GM21717 (cell line): Measurements from ENCODE around the gene GSC2.

Experiments
- ATAC-seq: cut with Tn5 transposase; IDR thresholded peaks from one replicate; pipeline ENCODE4 v1.9.1; 2021; ENCODE audit warnings: mild to moderate bottlenecking, moderate library complexity; ENCODE audit not compliant: unreplicated experiment

GSC2 gene

GRCh38 chr22:19121631-19122142 lies 28.4 kb downstream of the GSC2 start:
- ATAC-seq: peak; percentile 16

- ATAC-seq: peak; percentile 4
Measured at GRCh38 chr22:19120829-19121630, 29.1 kb downstream of the GSC2 start.

GRCh38 chr22:19119949-19120348 lies 30.1 kb downstream of the GSC2 start:
- no peak for ATAC-seq

DNA sequence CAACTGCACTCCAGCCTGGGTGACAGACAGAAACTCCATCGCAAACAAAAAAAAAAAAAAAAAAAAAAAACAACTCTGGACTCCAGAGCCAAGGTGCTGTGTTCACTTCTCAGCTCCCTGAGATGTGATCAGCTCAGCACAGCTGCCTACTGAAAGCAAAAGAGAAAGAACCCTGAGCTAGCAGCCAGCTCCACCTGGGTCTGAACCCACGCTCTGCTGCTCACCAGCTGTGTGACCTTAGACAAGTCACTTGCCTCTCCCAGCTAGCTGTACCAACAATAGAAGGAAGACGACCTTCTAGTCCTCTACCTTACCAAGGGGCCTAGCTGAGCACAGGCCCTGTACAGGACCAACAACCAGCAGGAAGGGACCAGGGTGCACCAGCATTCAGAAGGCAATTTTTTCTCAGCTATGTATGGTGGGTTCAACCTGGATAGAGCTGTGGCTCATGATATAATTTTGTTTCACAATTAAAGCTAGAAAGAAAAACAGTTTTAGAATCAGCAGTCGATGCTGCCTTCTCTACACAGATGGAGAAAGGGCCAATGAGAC lies 31.7 kb downstream of the GSC2 start:
- ATAC-seq: no peak

DNA sequence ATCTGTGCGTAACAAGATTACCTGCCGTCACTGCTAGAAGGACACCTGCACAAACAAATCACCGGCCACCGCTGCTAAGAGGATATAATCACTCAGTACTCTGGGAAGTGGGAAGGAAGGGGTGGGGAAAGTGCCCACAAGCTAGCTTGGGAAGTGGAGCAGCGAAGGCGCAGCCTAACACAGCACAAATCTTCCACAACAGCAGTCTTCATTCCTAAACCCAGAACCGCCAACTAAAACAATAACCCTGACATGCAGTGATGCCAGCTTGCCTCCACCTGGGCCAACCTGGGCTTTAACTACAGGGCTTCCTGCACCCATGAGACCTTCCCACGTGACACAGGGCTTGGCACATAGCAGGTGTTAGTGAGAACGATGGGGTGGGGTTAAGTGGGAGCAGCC lies 33.0 kb downstream of the GSC2 start:
- no peak for ATAC-seq

DNA sequence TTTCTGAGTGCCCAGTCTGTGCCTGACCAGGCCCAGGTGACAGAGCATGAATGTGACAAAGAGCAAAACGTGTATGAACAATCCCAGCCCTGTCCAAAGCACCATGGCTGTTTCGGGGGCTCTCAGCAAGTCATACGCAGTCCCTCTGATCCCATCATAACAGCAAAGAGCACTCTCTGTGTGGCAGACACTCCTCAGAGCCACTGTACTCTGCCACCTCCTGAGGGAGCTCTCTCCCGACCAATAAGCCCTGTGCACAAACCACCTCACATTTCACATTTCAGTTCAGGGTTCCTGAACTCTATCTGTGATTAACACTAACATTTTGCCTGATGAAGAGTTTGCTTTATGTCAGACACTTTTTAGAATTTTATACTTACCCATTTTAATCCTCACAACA lies 34.5 kb downstream of the GSC2 start:
- ATAC-seq: no peak

DNA sequence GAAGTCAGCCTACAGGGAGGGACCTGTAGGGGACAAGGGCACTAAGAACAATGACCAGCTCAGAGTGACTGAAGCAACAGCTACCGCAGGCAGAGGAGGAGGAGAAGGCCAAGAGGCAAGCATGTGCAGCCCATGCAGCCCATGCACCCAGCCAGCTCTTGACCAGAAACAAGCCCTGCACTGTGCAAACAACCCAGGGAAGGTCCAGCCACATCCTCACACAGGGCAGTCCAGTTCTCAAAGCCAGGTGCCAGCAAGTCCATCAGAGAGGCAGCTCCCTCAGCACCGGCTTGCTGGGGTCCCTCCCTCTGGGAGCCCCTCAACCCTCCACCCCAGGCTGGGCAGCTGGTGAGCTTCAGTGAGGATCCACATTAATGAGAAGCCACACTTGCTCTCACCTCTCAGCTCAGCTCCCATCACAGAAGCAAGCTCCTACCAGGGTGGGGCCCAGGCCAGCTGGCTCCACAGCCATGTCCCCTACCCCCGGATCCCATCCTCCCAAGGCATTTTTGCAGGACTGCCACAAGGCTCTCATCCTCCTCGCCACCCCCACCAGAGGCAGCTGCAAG lies 35.0 kb downstream of the GSC2 start:
- no peak for ATAC-seq

DNA sequence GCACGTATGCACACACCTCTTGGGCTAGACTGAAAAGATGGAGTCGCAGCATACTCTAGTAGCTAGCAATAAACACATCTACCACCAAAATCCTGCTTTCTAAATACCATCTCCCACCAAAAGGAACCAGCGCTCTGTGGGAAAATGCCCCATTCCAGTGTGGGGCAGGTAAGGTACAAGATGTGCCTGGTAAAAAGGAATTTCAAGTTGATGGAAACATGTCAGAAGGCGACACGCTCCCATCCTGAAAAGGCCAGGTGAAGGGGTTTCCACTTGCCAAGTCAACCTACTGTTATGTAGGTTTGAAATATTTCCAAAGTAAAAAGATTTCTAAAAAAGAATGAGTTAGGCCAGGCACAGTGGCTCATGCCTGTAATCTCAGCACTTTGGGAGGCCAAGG lies 36.7 kb downstream of the GSC2 start:
- no peak for ATAC-seq

- ATAC-seq: no peak
Measured at GRCh38 chr22:19111584-19111983, 38.5 kb downstream of the GSC2 start.

DNA sequence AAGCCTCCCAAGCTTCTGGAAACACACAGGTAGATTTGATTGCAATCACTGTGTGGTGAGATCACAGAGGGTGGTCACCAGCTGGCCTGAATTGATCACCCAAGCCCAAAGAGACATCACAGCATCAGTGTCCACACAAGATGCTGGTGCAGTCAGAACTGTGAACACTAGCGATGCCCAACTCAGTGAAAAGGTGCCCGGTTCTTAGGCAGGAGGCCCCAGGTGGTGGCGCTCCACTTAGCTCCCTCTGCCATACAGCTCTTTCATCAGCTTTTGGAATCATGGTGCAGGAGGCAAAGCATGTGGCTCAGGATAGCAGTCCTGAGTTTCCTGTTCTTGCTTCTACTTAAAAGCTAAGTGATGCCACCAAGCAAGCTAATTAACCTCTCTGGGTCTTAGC lies 39.0 kb downstream of the GSC2 start:
- ATAC-seq: no peak

DNA sequence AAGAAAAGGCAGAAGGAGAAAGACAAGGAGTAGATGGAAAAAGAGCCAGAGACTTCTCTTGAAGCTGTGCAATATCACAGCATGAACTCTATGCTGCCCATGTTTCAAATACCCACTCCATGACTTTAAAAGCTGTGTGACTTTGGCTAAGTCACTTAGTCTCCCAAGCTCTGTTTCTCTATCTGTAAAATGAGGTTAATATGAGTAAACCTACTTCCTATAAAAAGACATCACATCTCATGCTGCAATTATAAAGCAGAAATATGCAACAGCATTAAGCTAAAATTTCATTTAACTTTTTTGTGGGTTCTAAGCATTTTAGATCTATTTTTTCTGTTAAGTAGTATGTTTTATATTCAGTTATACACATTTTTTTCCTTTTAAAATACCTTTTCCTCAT lies 39.4 kb downstream of the GSC2 start:
- ATAC-seq: no peak

- ATAC-seq: no peak
Measured at GRCh38 chr22:19110064-19110458, 40.0 kb downstream of the GSC2 start.

DNA sequence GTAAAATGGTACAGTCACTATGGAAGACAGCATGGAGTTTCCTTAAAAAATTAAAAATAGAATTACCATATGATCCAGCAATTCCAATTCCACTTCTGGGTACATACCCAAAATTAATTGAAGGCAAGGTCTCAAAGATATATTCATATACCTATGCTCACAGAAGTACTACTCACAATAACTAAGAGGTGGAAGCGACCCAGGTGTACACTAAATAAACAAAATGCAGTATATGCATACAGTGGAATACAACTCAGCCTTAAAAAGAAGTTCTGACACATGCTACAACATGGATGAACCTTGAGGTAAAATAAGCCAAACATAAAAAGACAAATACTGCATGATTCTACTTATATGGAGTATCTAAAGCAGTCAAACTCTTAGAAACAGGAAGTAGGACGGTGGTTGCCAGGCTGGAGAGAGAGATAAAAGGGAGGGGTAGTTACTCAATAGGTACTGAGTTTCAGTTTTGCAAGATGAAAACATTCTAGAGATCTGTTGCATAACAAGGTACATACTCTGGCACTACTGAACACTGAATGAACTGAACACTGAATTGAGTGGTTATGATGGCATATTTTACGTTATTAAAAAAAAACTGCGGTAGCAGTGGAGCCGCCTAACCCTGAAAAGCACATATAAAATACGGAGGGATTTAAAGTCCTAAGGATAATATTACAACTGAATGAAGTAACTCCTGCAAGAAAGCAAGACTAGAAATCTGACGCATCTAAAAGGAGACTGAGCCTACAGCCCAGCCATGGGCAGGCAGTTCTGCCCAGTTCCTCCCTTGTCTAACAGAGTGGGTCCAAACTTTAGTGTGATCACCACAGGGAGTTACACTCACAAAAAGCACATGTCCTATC lies 40.7 kb downstream of the GSC2 start:
- peak; percentile 81 for ATAC-seq

DNA sequence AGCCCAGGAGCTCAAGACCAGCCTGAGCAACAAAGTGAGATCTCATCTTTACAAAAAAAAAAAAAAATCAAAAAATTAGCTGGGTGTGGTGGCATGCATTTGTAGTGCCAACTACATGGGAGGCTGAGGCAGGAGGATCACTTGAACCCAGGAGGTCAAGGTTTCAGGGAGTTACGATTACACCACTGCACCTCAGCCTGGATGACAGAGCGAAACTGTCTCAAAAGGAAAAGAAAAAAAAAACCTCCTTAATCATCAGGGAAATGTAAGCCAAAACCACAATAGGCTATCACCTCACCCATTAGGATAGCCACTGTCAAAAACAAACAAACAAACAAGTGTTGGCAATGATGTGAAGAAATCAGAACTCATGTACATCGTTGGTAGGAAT lies 41.3 kb downstream of the GSC2 start:
- ATAC-seq: no peak

- ATAC-seq: no peak
Measured at GRCh38 chr22:19107730-19108074, 42.4 kb downstream of the GSC2 start.

GRCh38 chr22:19106886-19107729 lies 43.0 kb downstream of the GSC2 start:
- no peak for ATAC-seq

- no peak for ATAC-seq
Measured at GRCh38 chr22:19105867-19106802, 44.0 kb downstream of the GSC2 start.

- ATAC-seq: no peak
Measured at GRCh38 chr22:19105456-19105855, 44.6 kb downstream of the GSC2 start.
